Stimulated activated CD8-positive, alpha-beta memory T cell treated with anti-CD3 and anti-CD28 coated beads, Interleukin-15, amount 100 ng/mL, for 4 hours (primary cell): ENCODE measurements around the gene WFDC13.
"Not testable (repeated sequence)": the region's sequence is repeated elsewhere in the genome, so short reads cannot be mapped to it uniquely, and the experiment has no call there.

Experiments
- DNase-seq, 2 donors: peaks; one replicate each; pipeline ENCODE4 v3.0.0-alpha.2; 2020; ENCODE audit warnings: low read depth in 2 of 2

The WFDC13 gene, protein sequence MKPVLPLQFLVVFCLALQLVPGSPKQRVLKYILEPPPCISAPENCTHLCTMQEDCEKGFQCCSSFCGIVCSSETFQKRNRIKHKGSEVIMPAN

DNA sequence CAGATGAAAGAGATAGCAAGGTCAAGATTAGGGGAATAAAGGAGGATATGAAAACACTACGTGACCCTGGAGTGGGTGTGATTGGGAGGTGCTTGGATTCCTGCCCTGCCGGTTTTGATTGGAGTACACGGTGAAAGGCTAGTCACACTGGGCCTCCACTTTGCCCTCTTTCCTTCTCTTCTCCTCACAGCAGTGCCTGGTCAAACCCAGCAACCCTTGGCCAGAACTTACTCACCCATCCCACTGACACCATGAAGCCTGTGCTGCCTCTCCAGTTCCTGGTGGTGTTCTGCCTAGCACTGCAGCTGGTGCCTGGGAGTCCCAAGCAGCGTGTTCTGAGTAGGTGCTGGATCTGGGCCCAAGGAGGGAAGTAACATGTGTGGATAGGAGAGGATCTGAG, at the start of gene WFDC13:
Gene WFDC13, plus strand, starts transcription at position 166 of the 400 bp plus-strand sequence. Its CDS starts 86 bp downstream, at position 252.
- DNase-seq = no peak

DNA sequence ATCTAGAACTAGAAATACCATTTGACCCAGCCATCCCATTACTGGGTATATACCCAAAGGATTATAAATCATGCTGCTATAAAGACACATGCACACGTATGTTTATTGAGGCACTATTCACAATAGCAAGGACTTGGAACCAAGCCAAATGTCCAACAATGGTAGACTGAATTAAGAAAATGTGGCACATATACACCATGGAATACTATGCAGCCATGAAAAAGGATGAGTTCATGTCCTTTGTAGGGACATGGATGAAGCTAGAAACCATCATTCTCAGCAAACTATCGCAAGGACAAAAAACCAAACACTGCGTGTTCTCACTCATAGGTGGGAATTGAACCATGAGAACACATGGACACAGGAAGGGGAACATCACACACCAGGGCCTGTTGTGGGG, 44.8 kb upstream of the WFDC13 start:
- DNase-seq = not testable (repeated sequence)

DNA sequence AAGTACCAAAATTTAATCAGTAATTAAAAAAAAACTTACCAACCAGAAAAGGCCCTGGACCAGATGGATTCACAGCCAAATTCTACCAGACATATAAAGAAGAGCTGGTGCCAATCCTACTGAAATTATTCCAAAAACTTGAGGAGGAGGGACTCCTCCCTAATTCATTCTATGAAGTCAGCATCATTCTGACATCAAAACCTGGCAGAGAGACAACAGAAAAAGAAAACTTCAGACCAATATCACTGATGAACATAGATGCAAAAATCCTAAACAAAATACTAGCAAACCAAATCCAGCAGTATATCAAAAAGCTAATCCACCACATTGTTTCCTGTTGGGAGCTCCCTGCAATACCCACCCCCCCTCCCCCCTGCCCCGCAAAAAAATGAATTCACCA, 31.7 kb upstream of the WFDC13 start, which contains the start of gene WFDC11:
Gene WFDC11, minus strand, starts transcription at position 101 of the 400 bp plus-strand sequence. CDS start 19,639 bp downstream, outside the sequence.
- DNase-seq = no peak

DNA sequence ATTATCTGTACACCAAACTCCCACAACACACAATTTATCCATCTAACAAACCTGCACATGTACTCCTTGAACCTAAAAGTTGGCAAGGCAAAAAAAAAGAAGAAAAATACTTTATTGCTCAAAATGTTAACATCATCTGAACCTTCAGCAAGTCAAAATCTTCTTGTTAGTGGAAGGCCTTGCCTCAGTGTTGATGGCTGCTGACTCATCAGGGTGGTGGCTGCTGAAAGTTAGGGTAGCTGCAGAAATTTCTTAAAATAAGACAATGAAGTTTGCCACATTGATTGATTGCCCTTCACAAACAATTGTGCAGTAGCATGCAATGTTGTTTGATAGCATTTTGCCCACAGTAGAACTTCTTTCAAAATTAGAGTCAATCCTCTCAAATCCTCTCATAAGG, 29.1 kb upstream of the WFDC13 start:
- DNase-seq = no peak

DNA sequence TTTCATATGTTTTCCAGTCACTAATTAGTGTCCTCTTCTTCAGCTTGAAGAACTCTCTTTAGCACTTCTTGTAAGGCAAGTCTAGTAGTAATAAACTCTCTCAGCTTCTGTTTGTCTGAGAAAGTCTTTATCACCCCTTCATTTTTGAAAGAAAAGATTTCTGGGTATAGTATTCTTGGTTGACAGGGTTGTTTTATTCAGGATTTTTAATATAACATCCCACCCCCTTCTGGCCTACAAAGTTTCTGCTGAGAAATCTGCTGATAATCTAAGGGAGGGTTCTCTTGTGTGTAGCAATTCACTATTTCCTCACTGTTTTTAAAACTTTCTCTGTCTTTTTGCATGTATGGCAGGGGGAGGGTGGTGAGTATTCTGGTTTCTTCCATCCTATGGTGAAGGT, 22.2 kb upstream of the WFDC13 start:
- DNase-seq = no peak

DNA sequence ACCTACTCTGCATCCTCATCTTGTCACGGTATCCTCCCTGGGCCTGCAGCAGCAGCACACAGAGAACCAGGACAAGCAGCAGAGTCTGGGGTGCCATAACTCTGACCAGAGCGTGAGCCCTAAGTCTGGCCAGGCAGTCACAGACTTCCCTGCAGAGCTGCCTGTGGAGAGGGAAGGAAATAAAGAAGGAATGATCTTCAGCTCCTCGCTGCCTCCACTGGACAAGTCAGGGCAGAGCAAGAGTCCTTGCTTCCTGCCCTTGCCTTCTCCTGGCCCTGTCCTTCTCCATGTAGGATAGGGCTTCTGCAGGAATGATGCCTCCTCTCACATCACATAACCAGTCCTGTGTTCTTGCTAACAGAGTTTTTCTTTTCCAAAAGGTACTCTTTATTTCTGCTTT, 15.9 kb upstream of the WFDC13 start:
- DNase-seq = no peak

DNA sequence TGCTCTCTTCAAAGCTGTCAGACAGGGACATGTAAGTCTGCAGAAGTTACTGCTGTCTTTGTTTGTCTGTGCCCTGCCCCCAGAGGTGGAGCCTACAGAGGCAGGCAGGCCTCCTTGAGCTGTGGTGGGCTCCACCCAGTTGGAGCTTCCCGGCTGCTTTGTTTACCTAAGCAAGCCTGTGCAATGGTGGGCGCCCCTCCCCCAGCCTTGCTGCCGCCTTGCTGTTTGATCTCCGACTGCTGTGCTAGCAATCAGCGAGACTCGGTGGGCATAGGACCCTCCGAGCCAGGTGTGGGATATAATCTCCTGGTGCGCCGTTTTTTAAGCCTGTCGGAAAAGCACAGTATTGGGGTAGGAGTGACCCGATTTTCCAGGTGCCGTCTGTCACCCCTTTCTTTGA, 8.5 kb upstream of the WFDC13 start:
- DNase-seq = not testable (repeated sequence)

DNA sequence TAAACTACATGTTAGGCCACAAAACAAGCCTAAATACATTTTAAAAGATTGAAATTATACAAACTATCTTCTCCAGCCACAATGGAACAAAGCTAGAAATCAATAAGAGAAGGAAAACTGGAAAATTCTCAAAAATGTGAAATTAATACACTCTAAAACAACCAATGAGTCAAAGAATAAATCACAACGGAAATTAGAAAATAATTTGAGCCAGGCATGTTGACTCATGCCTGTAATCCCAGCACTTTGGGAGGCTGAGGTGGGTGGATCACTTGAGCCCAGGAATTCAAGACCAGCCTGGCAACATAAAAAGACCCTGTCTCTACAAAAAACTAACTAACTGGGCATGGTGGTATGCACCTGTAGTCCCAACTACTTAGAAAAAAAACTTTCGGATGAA, 6.3 kb upstream of the WFDC13 start:
- DNase-seq = no peak

DNA sequence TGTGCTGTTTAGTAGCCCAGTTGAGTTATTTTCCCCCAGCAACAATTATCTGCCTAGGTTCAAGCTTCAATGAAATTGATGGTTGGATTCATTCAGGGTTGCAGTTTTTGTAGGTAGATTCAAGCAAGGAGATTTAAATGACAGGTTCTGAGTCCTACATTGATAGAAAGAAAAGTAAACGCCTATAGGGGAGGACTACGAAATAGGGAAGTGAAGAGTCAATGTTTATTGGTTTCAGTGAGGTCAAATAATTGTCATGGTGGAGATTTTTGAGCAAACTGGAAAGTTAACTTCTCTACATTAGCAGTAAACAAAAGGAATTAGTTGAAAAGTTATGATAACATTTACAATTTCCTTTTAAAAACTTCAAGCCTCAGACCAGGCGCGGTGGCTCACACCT, 734 bp upstream of the WFDC13 start:
- no peak for DNase-seq

DNA sequence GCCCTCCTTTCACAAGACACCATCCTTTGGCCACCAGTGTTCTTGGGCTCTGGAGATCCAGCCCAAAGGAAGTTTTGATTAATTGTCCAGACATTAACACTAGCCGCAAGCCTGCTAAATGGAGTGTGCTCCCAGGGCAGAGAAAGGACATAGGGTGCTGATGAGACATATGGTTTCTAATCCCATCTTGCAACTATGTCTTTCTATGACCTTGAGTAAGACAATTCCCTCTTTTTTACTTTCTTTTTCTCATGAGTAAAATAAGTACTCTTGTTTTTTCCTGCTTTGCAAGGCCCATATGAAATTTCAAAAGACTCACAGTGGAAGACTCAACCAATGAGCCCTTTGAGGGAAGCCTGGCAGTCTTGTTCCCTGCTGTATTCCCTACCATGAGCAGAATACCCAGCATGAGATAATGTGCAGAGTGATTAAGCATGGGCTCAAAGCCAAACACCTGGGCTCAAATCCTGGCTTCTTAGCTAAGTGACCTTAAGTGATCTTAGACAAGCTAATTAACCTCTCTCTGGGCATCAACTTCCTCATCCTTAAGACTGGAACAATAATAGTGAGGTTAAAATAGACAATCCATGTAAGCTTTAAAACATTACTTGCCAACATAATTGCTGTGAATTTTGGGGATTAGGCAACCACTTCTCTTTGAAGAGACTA, 3.3 kb downstream of the WFDC13 start, which contains the start of gene WFDC10B:
Gene WFDC10B, minus strand, starts transcription at position 51 of the 669 bp plus-strand sequence. CDS start 19,027 bp downstream, outside the sequence.
- no peak for DNase-seq

DNA sequence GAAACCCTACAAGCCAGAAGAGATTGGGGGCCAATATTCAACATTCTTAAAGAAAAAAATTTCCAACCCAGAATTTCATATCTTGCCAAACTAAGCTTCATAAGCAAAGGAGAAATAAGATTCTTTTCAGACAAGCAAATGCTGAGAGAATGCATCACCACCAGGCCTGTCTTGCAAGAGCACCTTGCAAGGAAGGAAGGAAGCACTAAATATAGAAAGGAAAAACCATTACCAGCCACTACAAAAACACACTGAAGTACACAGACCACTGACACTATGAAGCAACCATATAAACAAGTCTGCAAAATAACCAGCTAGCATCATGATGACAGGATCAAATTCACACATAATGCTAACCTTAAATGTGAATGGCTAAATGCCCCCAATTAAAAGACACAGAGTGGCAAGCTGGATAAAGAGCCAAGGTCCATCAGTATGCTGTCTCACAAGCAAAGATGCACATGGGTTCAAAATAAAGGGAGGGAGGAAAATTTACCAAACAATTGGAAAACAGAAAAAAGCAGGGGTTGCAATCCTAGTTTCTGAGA, 14.4 kb downstream of the WFDC13 start:
- not testable (repeated sequence) for DNase-seq

DNA sequence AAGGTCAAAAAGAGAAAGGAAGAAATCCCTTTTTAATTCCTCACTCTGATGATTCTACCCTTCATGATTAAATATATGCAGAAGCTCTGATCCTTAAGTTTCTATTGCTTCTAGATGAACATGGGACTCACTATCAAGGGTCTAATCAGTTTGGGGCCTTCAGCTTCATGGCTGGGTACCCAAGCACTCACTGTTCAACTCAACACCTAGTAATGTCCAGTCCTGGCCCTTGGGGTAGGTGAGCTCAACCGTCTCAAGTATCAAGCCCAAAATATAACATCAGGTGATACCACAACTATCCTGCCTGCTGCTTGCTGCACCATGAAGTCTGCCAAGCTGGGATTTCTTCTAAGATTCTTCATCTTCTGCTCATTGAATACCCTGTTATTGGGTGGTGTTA, 20.2 kb downstream of the WFDC13 start, which contains the start of gene SPINT4:
Gene SPINT4, plus strand, starts transcription at position 301 of the 400 bp plus-strand sequence. Its CDS starts 21 bp downstream, at position 322.
- DNase-seq = no peak

DNA sequence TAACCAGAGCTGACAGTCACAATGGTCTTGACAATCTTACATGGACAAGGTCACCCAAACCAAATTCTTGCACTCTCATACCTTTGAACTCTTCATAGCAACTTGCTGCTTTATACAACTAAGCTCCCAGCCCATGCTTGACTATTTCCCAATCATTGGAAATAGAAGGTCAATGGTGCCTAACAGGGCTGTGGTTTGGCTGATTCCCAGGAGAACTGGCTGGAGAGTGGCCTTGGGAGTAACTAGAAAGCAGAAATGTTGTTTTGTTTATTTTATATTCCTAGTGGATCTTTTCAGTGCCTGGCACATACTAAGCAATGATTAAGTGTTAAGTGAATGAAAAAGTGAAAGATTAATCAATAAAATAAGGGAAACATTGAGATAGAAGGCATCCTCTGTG, 23.3 kb downstream of the WFDC13 start:
- DNase-seq = no peak

DNA sequence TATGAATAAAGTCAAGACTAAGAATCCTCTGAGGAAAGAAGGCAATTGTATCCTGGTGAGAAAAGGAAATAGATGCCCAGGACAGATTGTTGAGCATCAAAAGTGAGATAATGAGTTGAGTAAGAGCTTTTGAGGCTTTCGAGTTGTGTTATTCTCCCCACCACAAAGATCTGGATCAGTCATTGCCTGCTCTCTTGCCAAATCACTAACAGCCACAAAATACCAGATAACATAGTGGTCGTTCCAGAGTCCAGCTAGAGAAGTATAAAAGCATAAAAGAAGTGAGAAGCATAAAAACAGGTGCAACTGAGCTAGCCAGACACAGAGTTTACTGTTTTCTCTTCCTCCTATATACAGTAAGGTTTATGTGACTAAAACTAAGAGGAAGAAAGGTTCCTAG, 25.2 kb downstream of the WFDC13 start:
- DNase-seq = no peak

DNA sequence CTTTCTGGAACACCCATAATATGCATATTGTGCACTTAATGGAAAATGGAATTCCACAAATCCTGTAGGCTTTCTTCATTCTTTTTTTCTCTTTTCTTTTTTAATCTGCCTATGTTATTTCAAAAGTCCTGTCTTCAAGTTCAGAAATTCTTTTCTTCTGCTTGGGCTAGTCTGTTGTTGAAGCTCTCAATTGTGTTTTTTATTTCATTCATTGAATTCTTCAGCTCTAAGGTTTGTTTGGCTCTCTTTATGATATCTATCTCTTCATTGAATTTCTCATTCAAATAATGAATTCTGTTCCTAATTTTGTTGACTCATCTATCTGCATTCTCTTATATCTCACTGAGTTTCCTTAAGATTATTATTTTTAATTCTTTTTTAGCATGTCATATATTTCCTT, 30.4 kb downstream of the WFDC13 start:
- no peak for DNase-seq

DNA sequence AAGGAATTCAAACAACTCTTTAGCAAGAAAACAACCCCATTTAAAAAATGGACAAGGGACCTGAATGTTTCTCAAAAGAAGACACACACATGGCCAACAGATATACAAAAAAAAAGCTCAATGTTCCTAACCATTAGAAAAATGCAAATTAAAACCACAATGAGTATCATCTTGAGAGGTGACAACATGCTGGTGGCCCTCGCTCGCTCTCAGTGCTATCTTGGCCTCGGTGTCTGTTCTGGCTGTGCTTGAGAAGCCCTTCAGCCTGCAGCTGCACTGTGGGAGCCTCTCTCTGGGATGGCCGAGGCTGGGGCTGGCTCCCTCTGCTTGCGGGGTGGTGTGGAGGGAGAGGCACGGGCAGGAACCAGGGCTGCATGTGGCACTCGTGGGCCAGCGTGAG, 33.7 kb downstream of the WFDC13 start:
- no peak for DNase-seq

DNA sequence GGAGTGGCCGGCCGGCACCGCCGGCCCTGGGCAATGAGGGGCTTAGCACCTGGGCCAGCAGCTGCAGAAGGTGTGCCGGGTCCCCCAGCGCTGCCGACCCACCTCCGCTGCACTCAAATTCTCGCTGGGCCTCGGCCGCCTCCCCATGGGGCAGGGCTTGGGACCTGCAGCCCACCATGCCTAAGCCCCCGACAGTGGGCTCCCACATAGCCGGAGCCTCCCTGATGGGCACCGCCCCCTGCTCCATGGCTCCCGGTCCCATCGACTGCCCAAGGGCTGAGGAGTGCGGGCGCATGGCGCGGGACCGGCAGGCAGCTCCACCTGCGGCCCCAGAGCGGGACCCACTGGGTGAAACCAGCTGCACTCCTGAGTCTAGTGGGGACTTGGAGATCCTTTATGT, 34.1 kb downstream of the WFDC13 start:
- no peak for DNase-seq

DNA sequence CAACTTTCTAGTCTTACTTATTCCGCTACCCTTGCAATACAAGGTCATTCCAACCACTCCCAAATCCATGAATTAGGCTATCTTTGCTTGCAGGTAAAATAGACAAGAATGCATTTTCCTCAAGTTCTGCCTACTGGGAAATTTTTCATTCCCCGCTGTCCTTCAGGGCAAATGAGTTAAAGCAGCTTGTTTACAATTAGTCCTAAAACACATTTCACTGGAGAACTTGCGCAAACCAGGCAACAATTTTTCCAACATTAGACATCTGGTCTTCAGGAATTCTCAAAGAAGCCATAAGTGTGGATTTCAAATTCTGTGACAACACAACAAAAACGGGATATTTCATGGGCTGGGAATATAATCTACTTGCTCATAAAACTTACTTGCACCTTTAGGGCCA, 40.8 kb downstream of the WFDC13 start:
- no peak for DNase-seq

DNA sequence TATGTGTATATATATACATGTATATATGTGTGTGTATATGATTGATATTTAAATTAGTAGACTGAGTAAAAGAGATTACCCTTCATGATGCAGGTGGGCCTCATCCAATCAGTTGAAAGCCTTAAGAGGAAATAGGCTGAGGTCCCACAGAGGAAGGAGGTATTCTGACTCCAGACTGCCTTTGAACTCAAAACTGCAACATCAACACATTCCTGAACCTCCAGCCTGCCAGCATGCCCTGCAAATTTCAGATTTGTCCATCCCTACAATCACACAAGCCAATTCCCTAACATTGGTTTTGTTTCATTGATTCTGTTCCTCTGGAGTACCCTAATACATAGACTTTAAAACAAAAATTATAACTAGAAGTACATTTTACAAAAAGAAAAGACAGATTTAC, 43.2 kb downstream of the WFDC13 start:
- DNase-seq = no peak

DNA sequence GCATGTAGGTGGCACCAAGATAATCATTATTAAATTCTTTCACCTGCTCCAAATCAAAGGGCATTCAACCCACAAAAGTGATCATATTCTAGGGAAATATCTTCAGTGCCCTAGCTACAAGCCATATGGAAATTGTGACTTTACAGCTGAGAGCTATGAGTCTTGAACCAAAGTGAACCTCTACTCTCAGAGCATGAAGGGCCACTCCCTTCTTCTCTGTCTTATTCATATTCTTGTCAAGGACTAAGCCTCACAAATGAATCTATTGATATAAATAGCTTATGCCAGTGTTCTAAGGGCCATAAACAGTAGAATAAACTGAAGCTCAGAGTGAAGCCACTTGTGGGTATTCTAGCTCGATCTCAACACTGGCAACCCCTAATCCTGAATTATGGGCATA, 49.9 kb downstream of the WFDC13 start:
- no peak for DNase-seq

DNA sequence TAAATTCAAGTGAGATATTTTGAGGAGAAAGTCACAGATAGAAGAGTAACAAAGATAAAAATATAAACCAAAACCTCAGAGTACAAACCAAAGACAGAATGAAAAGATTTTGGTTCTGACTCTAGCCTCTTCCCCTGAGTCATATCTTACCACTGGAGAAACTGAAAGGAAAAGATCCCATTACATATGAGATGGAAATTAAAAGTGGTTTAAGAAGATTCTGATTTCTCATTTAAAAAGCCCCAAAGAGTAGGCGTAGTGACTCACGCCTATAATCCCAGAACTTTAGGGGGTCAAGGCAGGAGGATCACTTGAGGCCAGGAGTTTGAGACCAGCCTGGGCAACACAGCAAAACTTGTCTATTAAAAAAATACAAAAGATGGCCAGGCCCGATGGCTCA, 50.9 kb downstream of the WFDC13 start:
- no peak for DNase-seq

DNA sequence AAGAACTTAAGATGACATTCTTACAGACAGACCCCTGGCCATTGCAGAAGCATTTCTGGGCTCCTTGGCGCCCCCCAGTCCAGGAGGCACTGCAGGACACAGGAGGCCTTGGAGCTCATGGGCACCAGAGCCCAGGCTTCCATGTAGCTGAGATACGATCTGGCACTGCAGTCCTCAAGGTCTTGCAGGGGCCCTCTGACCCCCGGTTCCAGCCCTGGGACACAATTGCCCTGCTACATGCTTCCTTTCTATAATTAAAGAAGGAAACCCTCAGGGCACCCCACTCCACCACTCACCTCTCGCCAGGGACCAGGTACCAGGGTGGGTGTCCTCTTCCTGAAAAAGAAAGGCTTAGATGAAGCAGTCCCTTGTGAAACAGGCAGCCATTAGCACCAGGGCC, 56.3 kb downstream of the WFDC13 start:
- DNase-seq = no peak
